Endothelial cell (in vitro differentiated cells): ENCODE measurements around the gene MSLN. TPM values are rescaled to one million over a fixed set of nuclear protein-coding genes. Genes with fewer than 3 reads are reported as not detected.

Source experiments
- DNase-seq: peaks from one replicate; pipeline ENCODE4 v3.0.0; 2021; ENCODE audit warnings: low spot score
- H3K27ac Mint-ChIP-seq: one replicate; pipeline ENCODE4 v1.8.0; 2021; ENCODE audit warnings: mixed read lengths, inconsistent platforms; ENCODE audit not compliant: unreplicated experiment
- H3K27me3 Mint-ChIP-seq: one replicate; pipeline ENCODE4 v1.8.0; 2021; ENCODE audit warnings: mild to moderate bottlenecking, moderate library complexity, mixed read lengths, inconsistent platforms; ENCODE audit not compliant: unreplicated experiment
- H3K36me3 Mint-ChIP-seq: one replicate; pipeline ENCODE4 v1.8.0; 2021; ENCODE audit warnings: mild to moderate bottlenecking, low read depth, mixed read lengths, inconsistent platforms; ENCODE audit not compliant: unreplicated experiment
- H3K4me1 Mint-ChIP-seq: one replicate; pipeline ENCODE4 v1.8.0; 2021; ENCODE audit warnings: mild to moderate bottlenecking, mixed read lengths, inconsistent platforms; ENCODE audit not compliant: unreplicated experiment
- H3K4me3 Mint-ChIP-seq: one replicate; pipeline ENCODE4 v1.8.0; 2021; ENCODE audit warnings: mild to moderate bottlenecking, mixed read lengths, inconsistent platforms; ENCODE audit not compliant: unreplicated experiment
- H3K9me3 Mint-ChIP-seq: one replicate; pipeline ENCODE4 v1.8.0; 2021; ENCODE audit warnings: mixed read lengths, inconsistent platforms; ENCODE audit not compliant: unreplicated experiment
- CTCF ChIP-seq: fragments of 200-600 bp; sonication (generic); IDR thresholded peaks from one replicate; pipeline ENCODE4 v1.5.0; 2021; ENCODE audit warnings: antibody characterized with exemption; ENCODE audit not compliant: unreplicated experiment
- total RNA-seq: library from RNA; stranded (reverse); fragmentation: NEBNext Ultra II Directional; extraction: Animal tissue kit (Norgen Biotek cat#: 25700); gene quantifications from one replicate; pipeline ENCODE4 v1.2.1, GENCODE V29; 2021; ENCODE audit not compliant: unreplicated experiment

Gene MSLN
- total RNA-seq, 1 donor from 2014 or later, result 0.44 TPM

DNA sequence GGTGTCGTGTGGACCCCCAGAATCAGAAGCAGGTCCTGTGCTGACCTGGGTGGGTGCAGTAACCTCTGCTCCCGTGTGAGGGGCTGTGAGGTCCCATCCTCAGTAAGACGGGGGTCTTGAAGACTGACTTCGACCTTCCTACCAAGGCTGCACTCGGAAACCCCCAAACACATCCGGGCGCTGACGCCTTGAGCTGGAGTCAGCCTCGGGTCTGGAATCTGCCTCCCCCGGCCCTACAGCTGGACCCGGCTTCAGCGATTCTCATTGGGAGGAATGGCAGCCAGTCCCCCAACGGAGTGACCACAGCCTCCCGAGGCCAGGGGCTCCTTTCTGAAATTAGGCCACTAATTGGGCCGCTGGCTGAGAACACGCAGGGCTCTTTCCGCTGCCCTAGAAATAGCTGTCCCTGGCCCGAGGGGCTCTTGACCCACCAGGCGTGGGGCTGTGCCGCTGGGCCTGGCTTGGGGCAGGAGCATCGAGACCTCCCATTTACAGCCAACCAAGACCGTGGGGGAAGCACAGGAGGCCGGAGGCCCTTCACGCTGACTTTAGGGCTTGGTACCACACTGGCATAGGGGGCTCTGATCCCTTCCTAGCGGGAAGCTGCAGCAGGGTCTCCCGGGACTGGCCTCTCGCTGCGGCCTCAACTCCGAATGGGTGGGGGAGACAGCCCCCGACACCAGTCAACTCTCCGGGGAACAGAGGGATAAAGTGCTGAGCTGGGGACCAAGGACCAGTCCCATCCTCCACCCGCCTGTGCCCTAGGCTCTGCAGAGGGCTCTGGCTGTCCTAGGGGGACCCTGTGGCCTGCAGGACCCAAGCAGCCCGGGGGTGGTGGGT lies 42.6 kb downstream of the MSLN start:
- H3K9me3 Mint-ChIP-seq, result no peaks in the 10 kb centered on the region
- TF ChIP-seq CTCF, result no peak
- peaks cover 6% of the 10 kb centered on the region for H3K27me3 Mint-ChIP-seq
- H3K27ac Mint-ChIP-seq, result no peak overlapping the region
- no peak for DNase-seq
- H3K4me3 Mint-ChIP-seq, result no peak overlapping the region
- no peaks in the 10 kb centered on the region for H3K36me3 Mint-ChIP-seq
- peaks cover 4% of the 10 kb centered on the region for H3K4me1 Mint-ChIP-seq

GRCh38 chr16:803754-804080 lies 43.2 kb downstream of the MSLN start:
- H3K9me3 Mint-ChIP-seq, result no peaks in the 10 kb centered on the region
- no peak for TF ChIP-seq CTCF
- H3K27ac Mint-ChIP-seq, result no peak overlapping the region
- peaks cover 10% of the 10 kb centered on the region for H3K27me3 Mint-ChIP-seq
- no peaks in the 10 kb centered on the region for H3K36me3 Mint-ChIP-seq
- no peak overlapping the region for H3K4me3 Mint-ChIP-seq
- no peak for DNase-seq
- H3K4me1 Mint-ChIP-seq, result peaks cover 8% of the 10 kb centered on the region

- no peaks in the 10 kb centered on the region for H3K9me3 Mint-ChIP-seq
- H3K4me1 Mint-ChIP-seq, result peaks cover 10% of the 10 kb centered on the region
- no peak for DNase-seq
- H3K4me3 Mint-ChIP-seq, result no peak overlapping the region
- no peak for TF ChIP-seq CTCF
- H3K27me3 Mint-ChIP-seq, result peaks cover 10% of the 10 kb centered on the region
- no peak overlapping the region for H3K27ac Mint-ChIP-seq
- no peaks in the 10 kb centered on the region for H3K36me3 Mint-ChIP-seq
Observed at GRCh38 chr16:804193-805048, 43.9 kb downstream of the MSLN start.

DNA sequence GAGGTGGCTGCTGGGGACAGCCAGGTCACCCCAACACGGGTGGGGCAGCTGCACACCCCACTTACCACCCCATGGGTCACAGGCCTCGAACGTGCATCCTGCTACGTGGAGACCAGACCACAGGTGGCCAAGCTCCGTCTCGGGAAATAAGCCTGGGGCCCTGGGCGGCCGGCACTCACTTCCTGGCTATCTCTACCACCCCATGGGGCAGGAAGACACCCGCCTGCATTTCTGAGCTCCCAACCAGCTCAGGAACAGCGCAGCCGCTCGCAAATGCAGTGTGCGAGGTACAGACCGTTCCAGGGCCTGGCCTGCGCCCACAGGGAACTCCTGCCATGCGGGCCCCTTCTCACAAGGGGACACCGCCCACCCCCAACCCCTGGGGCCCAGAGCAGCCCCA lies 44.9 kb downstream of the MSLN start:
- TF ChIP-seq CTCF, result no peak
- no peak for DNase-seq
- no peak overlapping the region for H3K4me3 Mint-ChIP-seq
- no peaks in the 10 kb centered on the region for H3K9me3 Mint-ChIP-seq
- peaks cover 11% of the 10 kb centered on the region for H3K4me1 Mint-ChIP-seq
- peaks cover 10% of the 10 kb centered on the region for H3K27me3 Mint-ChIP-seq
- no peak overlapping the region for H3K27ac Mint-ChIP-seq
- H3K36me3 Mint-ChIP-seq, result no peaks in the 10 kb centered on the region
